ENCODE data around the gene SUFU. TPM values are rescaled to one million over a fixed set of nuclear protein-coding genes. Genes with fewer than 3 reads are reported as not detected.

Gene SUFU
- polyA plus RNA-seq, 1 experiment: 8.5 TPM

GRCh38 chr10:102540023-102540422, 36.3 kb downstream of the SUFU start:
- peak; percentile 41 for TF ChIP-seq CTCF (IDR thresholded peaks at IDR 0.05; ENCODE audit: insufficient read depth, low read depth, low read length)
- no peak for DNase-seq (ENCODE audit: low read depth)
- no peaks in the 10 kb centered on the region for H3K36me3 ChIP-seq (ENCODE audit: control insufficient read depth, insufficient read depth, low read length)

GRCh38 chr10:102542800-102543418, 39.1 kb downstream of the SUFU start:
- no peak overlapping the region for H3K4me3 ChIP-seq (ENCODE audit: low read depth, low read length)
- TF ChIP-seq CTCF (IDR thresholded peaks at IDR 0.05; ENCODE audit: insufficient read depth, low read depth, low read length): no peak
- H3K27me3 ChIP-seq (ENCODE audit: control insufficient read depth, insufficient read depth, low read length): no peaks in the 10 kb centered on the region
- H3K36me3 ChIP-seq (ENCODE audit: control insufficient read depth, insufficient read depth, low read length): no peaks in the 10 kb centered on the region
- POLR2A ChIA-PET: no interaction called here
- no peak for DNase-seq (ENCODE audit: low read depth)
- CTCF ChIA-PET: no interaction called here

More at GRCh38 chr10:102540023-102540422, 36.3 kb downstream of the SUFU start:
- H3K27me3 ChIP-seq (ENCODE audit: control insufficient read depth, insufficient read depth, low read length): no peaks in the 10 kb centered on the region
- ChIA-PET CTCF (interaction anchor here (0.5 to 1.0 kb wide), 2 partner anchors 10 to 221 kb away, joined by 3 to 4 read pairs; no protein-coding TSS in a partner anchor), POLR2A (no interaction called here)
- no peak overlapping the region for H3K4me3 ChIP-seq (ENCODE audit: low read depth, low read length)

GRCh38 chr10:102545265-102545871, 41.6 kb downstream of the SUFU start:
- CTCF ChIA-PET: interaction anchor here (0.6 kb wide), 1 partner anchor 41 kb away, joined by 3 read pairs; no protein-coding TSS in a partner anchor
- no peak for DNase-seq (ENCODE audit: low read depth)
- Histone ChIP-seq H3K27me3 (ENCODE audit: control insufficient read depth, insufficient read depth, low read length) (no peaks in the 10 kb centered on the region), H3K4me3 (ENCODE audit: low read depth, low read length) (no peak overlapping the region), H3K36me3 (ENCODE audit: control insufficient read depth, insufficient read depth, low read length) (peaks cover 3% of the 10 kb centered on the region)
- POLR2A ChIA-PET: no interaction called here
- no peak for TF ChIP-seq CTCF (IDR thresholded peaks at IDR 0.05; ENCODE audit: insufficient read depth, low read depth, low read length)

- Histone ChIP-seq H3K27me3 (ENCODE audit: control insufficient read depth, insufficient read depth, low read length) (no peaks in the 10 kb centered on the region), H3K4me3 (ENCODE audit: low read depth, low read length) (no peak overlapping the region), H3K36me3 (ENCODE audit: control insufficient read depth, insufficient read depth, low read length) (peaks cover 3% of the 10 kb centered on the region)
- no peak for DNase-seq (ENCODE audit: low read depth)
- TF ChIP-seq CTCF (IDR thresholded peaks at IDR 0.05; ENCODE audit: insufficient read depth, low read depth, low read length): no peak
- POLR2A ChIA-PET: no interaction called here
- CTCF ChIA-PET: interaction anchor here (0.6 kb wide), 1 partner anchor 41 kb away, joined by 3 read pairs; no protein-coding TSS in a partner anchor
Observed at GRCh38 chr10:102545997-102546396, 42.2 kb downstream of the SUFU start.

GRCh38 chr10:102546606-102547320, 43.0 kb downstream of the SUFU start:
- H3K27me3 ChIP-seq (ENCODE audit: control insufficient read depth, insufficient read depth, low read length): no peaks in the 10 kb centered on the region
- H3K36me3 ChIP-seq (ENCODE audit: control insufficient read depth, insufficient read depth, low read length): peaks cover 5% of the 10 kb centered on the region
- no peak for TF ChIP-seq CTCF (IDR thresholded peaks at IDR 0.05; ENCODE audit: insufficient read depth, low read depth, low read length)
- POLR2A ChIA-PET: interaction anchor here (0.8 kb wide), 1 partner anchor 115 kb away, joined by 5 read pairs; no protein-coding TSS in a partner anchor
- CTCF ChIA-PET: interaction anchor here (1.3 to 1.5 kb wide), 2 partner anchors 24 to 43 kb away, joined by 3 to 4 read pairs; partner anchors contain the start of gene SUFU
- peak; percentile 68 for DNase-seq (ENCODE audit: low read depth)
- no peak overlapping the region for H3K4me3 ChIP-seq (ENCODE audit: low read depth, low read length)

Measured in BJ (cell line).